MV-4-11 (cell line): Measurements from ENCODE around the gene LAPTM4A.
"Not testable (repeated sequence)": the region's sequence is repeated elsewhere in the genome, so short reads cannot be mapped to it uniquely, and the experiment has no call there.

ENCODE experiments used
- DNase-seq: peaks from one replicate; lab custom pipeline; 2025; lab: John Stamatoyannopoulos, UW

Gene LAPTM4A

DNA sequence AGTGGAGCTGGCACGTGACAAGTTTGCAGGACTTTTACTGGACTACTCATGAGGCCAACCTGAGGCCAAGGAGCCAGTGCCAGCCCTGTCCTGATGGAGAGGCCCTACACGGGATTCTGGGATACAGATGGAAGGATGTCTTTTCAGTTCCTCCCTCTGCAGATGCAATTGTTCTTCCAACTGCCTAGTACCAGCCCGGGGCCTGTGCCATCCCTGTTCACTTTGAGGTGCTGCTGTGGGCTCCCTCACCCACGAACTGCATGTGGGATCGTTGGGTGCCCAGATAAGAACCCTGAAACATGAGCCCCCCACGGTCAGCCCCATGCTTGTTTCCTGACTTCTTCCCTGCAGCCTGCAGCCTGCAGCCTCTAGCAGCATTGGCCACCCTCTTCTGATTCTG lies 25.3 kb upstream of the LAPTM4A start:
- no peak for DNase-seq

- no peak for DNase-seq
Measured at GRCh38 chr2:20074901-20075300, 23.5 kb upstream of the LAPTM4A start.

GRCh38 chr2:20074046-20074648 lies 22.7 kb upstream of the LAPTM4A start:
- not testable (repeated sequence) for DNase-seq

DNA sequence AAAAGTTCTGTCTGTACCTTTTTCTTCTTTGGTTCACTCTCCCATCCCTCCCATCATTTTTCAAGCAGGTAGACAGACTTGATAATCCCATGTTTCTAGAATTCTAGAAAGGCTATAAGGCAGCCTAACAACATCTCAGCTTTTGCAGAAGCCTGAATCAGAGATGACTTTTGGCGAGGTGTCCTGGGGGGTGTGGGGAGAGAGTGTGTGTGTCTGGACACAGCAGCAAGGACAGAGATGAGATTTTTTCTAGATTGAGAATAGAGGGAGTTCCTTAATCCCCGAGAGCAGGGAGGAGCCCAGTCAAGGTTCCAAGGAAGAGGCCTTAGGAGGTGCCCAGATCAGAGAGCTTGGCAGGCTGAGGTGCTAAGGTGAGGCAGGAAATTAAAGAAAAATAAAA lies 22.0 kb upstream of the LAPTM4A start:
- no peak for DNase-seq

- no peak for DNase-seq
Measured at GRCh38 chr2:20072436-20073158, 21.2 kb upstream of the LAPTM4A start.

DNA sequence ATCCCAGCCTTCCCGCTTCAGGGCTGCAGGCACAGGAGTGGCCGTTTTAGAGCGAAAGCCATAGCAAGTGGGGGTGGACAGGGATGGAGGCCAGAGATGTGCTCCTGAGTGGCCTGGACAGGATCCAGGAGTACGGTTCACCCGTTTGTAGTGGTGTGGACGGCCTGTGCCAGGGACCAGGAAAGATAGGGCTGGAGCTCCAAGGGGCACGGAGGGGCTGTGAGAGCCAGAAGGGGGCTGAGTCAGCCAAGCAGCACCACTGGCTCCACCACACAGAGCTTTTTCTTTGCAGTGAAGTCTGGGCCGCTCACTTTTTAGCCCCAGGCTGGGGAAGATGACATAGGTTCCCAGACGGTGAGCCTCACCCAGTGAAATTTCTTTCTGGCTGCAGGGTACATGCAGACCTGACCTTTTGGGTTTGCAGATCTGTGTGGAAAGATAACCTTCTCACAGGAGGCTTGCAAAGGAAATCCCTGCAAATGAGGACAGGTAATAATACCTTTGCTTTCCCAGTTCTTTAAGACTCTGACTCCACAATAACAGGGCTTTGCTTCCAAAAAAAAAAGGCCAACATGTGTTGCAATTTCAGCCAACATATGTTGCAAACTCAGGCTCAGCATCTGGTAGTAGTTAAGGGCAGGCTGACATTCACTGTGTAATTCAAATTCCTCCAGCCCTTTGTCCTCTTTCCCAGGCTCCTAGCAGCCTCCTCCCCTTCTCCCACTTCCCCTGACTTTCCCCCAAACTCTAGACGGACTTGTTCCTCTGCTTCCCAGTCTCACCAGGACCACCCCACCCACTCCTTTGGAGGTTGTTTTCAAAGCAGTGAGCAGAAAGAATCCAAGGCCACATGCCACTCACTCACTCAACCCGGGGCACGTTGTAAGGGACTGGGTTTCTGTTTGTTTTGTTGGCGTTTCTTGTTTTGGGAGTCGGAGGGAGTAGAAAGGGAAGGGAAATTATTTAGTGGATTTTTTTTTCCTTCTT lies 20.3 kb upstream of the LAPTM4A start:
- DNase-seq, result no peak

- no peak for DNase-seq
Measured at GRCh38 chr2:20069756-20070155, 18.3 kb upstream of the LAPTM4A start.

GRCh38 chr2:20067992-20068584 lies 16.7 kb upstream of the LAPTM4A start:
- DNase-seq, result no peak

GRCh38 chr2:20065885-20066602 lies 14.6 kb upstream of the LAPTM4A start:
- no peak for DNase-seq

- DNase-seq, result no peak
Measured at GRCh38 chr2:20064841-20065240, 13.4 kb upstream of the LAPTM4A start.

- no peak for DNase-seq
Measured at GRCh38 chr2:20064421-20064820, 13.0 kb upstream of the LAPTM4A start.

DNA sequence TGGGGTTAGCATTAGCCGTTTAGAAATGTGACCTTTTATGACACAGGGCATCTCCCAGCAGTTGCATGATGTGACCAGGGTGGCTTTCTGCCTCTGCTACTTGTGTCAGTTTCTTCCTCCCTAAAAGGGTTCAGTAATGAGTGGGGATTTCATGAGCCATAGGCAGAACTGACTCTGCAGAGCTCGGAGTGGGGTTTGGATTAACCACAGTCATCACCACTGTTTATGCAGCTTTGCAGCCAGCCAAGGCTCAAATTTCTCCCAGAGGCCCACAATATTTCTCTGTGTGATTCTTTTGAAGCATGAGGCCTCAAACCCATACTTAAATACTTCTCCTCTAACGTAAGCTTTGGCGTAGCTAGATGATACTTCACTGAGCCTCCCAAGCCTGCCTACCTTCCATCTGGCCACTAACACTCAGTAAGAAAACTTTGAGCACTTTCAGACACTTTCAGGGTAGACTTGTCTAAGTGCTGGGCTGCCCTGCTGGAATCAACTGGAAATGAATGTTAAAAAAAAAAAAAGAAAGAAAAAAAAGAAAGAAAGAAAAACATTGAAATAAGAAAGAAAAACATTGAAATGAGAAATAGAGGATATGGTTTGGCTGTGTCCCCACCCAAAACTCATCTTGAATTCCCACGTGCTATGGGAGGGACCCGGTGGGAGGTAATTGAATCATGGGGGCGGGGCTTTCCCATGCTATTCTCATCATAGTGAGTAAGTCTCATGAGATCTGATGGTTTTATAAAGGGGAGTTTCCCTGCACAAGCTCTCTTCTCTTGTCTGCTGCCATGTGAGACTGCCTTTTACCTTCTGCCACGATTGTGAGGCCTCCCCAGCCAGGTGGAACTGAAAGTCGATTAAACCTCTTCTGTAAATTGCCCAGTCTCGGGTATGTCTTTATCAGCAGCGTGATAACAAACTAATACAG lies 11.5 kb upstream of the LAPTM4A start:
- no peak for DNase-seq

GRCh38 chr2:20061940-20062339 lies 10.5 kb upstream of the LAPTM4A start:
- DNase-seq, result no peak

GRCh38 chr2:20061476-20061875 lies 10.0 kb upstream of the LAPTM4A start:
- DNase-seq, result no peak

GRCh38 chr2:20060106-20060505 lies 8.7 kb upstream of the LAPTM4A start:
- no peak for DNase-seq

GRCh38 chr2:20057268-20057667 lies 5.8 kb upstream of the LAPTM4A start:
- DNase-seq, result no peak

DNA sequence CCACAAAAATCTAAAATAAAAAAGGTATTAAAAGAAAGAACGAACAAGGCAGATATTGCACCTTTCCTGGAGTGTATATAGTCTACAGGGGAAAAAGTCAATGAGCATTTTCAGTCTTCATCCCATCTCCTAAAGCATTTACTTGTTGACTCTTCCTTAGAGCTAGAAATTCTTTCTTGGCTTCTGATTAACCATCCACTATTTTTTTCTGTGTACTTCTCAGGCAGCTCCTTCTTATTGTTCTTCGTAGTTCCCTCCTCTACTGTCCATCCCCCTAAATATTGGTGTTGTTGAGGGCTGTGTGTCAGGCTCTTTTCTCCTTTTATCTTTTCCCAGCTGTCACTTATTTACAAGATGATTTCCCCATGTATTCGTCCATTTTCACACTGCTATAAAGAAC lies 3.5 kb upstream of the LAPTM4A start:
- DNase-seq, result no peak

DNA sequence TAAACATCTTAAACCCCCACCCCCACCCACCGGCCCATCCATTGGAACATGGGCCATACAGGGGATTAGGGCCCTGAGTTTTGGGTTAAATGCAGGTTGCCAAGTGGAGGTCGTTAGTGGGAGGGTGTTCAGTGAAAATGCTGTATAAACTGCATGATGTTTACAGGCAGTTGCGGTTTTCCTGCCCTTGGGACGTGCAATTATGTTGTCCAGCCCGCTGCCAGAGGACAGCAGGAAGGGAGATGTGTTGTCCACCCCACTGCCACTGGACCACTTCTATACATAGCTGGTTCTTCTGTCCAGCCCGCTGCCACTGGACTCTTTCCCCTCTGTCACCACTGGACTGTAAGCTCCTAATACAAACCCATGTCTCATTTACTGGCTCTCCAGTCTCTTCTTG lies 2.7 kb upstream of the LAPTM4A start:
- DNase-seq, result no peak

DNA sequence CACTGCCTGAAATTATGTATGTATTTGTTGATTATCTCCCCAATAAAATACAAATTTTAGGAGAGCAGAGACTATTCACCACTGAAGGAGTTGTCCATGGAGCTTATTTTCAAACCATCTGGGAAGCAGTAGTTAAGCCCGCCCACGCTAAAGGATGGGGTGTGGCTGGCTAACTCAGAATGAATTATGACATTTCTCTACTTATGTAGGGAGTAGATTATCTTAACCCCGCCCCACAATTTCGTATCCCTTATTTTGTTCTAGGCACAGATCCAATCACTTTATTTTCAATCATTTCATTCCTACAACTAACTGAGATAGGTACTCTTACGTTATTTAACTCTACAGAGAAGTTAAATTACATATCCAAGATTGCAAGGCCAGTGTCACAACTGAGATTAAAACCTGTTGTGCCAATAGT lies 1.4 kb upstream of the LAPTM4A start:
- peak; percentile 7 for DNase-seq

- DNase-seq, result no peak
Measured at GRCh38 chr2:20052229-20052851, 912 bp upstream of the LAPTM4A start.
